Panc1 (cell line): Measurements from ENCODE around the gene HLA-A. TPM values are rescaled to one million over a fixed set of nuclear protein-coding genes. Genes with fewer than 3 reads are reported as not detected.

Source experiments
- ATAC-seq: fragments of 200-7000 bp; cut with Tn5 transposase; 2 replicates; pipeline ENCODE4 v1.9.1; 2020; ENCODE audit warnings: mild to moderate bottlenecking, moderate library complexity
- BruUV-seq: library from RNA; stranded (reverse); fragments of 400-500 nt; replicated peaks from 2 replicates; lab custom pipeline; 2021; lab: Mats Ljungman, UMichigan
- CTCF ChIA-PET: fragments of 300-600 bp; sonication (Branson Sonifier 250); formaldehyde crosslinking; loops from one replicate; lab custom pipeline; 2022; ENCODE audit warnings: antibody characterized with exemption; lab: Charles Lee
- POLR2A ChIA-PET: fragments of 300-600 bp; sonication (Branson Sonifier 250); formaldehyde crosslinking; loops from one replicate; lab custom pipeline; 2022; ENCODE audit warnings: antibody characterized with exemption; lab: Charles Lee
- DNase-seq: peaks from one replicate; pipeline ENCODE4 v3.0.0-alpha.2; 2010; ENCODE audit warnings: low read depth, low spot score
- H3K27ac ChIP-seq: 2 replicates; pipeline ENCODE4 v1.5.1; 2011; ENCODE audit warnings: mild to moderate bottlenecking, low read length, inconsistent platforms
- H3K27me3 ChIP-seq: fragments of 200-500 bp; sonication (Bioruptor generic); 2 replicates; pipeline ENCODE4 v1.6.0; 2014; ENCODE audit warnings: low read length, inconsistent platforms; ENCODE audit not compliant: control insufficient read depth, insufficient read depth
- H3K36me3 ChIP-seq: fragments of 200-500 bp; sonication (Bioruptor generic); 2 replicates; pipeline ENCODE4 v1.5.1; 2014; ENCODE audit warnings: inconsistent platforms, mild to moderate bottlenecking, low read length, moderate library complexity; ENCODE audit not compliant: control insufficient read depth, insufficient read depth
- H3K4me1 ChIP-seq: 2 replicates; pipeline ENCODE4 v1.5.1; 2011; ENCODE audit warnings: inconsistent platforms, mild to moderate bottlenecking, low read length, moderate library complexity; ENCODE audit not compliant: control insufficient read depth, insufficient read depth
- H3K4me3 ChIP-seq, 2 experiments: 2 replicates each; pipeline ENCODE4 v1.5.1; 2011 to 2012; ENCODE audit warnings: low read depth in 2 of 2, low read length in 2 of 2, mild to moderate bottlenecking in 2 of 2, inconsistent platforms in 1 of 2, moderate library complexity in 1 of 2
- H3K9me3 ChIP-seq: fragments of 200-500 bp; sonication (Bioruptor generic); 2 replicates; pipeline ENCODE4 v1.5.1; 2014; ENCODE audit warnings: low read depth, mild to moderate bottlenecking, inconsistent platforms, low read length, moderate library complexity; ENCODE audit not compliant: control insufficient read depth, insufficient read depth
- CTCF ChIP-seq: fragments of 450-650 bp; IDR thresholded peaks from 2 replicates; pipeline ENCODE4 v1.5.1; 2017; ENCODE audit warnings: mild to moderate bottlenecking
- POLR2AphosphoS5 ChIP-seq: IDR thresholded peaks from 2 replicates; pipeline ENCODE4 v1.6.1; 2012; ENCODE audit warnings: mild to moderate bottlenecking, low read depth, low read length, moderate library complexity
- REST ChIP-seq, 2 experiments: IDR thresholded peaks; 2 replicates each; pipeline ENCODE4 v1.6.1; 2011 to 2012; ENCODE audit warnings: low read depth in 2 of 2, control low read depth in 1 of 2, low read length in 1 of 2, mild to moderate bottlenecking in 1 of 2, moderate library complexity in 1 of 2; ENCODE audit not compliant: insufficient read depth in 1 of 2
- SIN3A ChIP-seq: IDR thresholded peaks from 2 replicates; pipeline ENCODE4 v1.6.1; 2012; ENCODE audit warnings: low read depth, mild to moderate bottlenecking, low read length, moderate library complexity, borderline replicate concordance; ENCODE audit not compliant: insufficient read depth
- TCF7L2 ChIP-seq: IDR thresholded peaks from 2 replicates; pipeline ENCODE4 v1.6.1; 2011; ENCODE audit warnings: mild to moderate bottlenecking, low read depth, low read length, inconsistent platforms
- in situ Hi-C: cut with HindIII; loops from 2 replicates; pipeline ENCODE4 v1.10.0; 2016; ENCODE audit warnings: low sequenced_read_pairs, low pct_unique_long_range_greater_than_20kb
- intact Hi-C: fragments of 100-400 bp; cut with micrococcal nuclease; formaldehyde crosslinking; loops from one replicate; pipeline ENCODE4 v1.10.0; 2022; ENCODE audit not compliant: unreplicated experiment
- total RNA-seq: library from RNA; stranded (reverse); gene quantifications from one replicate; pipeline ENCODE4 v1.2.1, GENCODE V29; 2021; ENCODE audit not compliant: unreplicated experiment

Gene HLA-A
- total RNA-seq, 1 experiment from 2014 or later = 397 TPM

GRCh38 chr6:29933955-29934354, 8.4 kb upstream of the HLA-A start:
- no peaks in the 10 kb centered on the region for H3K27me3 ChIP-seq
- CTCF ChIA-PET = no interaction called here
- no peaks in the 10 kb centered on the region for H3K36me3 ChIP-seq
- H3K9me3 ChIP-seq = no peaks in the 10 kb centered on the region
- in situ Hi-C loops (no loop called here), intact Hi-C loops (no loop called here)
- DNase-seq (no peak), ATAC-seq (no peak)
- POLR2A ChIA-PET = no interaction called here
- no TSS peak for BruUV-seq
- no peaks in the 10 kb centered on the region for H3K4me1 ChIP-seq
- TF ChIP-seq POLR2AphosphoS5 = no peak
- H3K4me3 ChIP-seq = no peak overlapping the region
- H3K27ac ChIP-seq = no peak overlapping the region

- in situ Hi-C loops (no loop called here), intact Hi-C loops (no loop called here)
- no peak for ATAC-seq
- Histone ChIP-seq H3K36me3 (no peaks in the 10 kb centered on the region), H3K9me3 (no peaks in the 10 kb centered on the region), H3K27me3 (no peaks in the 10 kb centered on the region), H3K4me3 (no peak overlapping the region), H3K27ac (no peak overlapping the region), H3K4me1 (no peaks in the 10 kb centered on the region)
- no peak for DNase-seq
- ChIA-PET POLR2A (no interaction called here), CTCF (no interaction called here)
- no TSS peak for BruUV-seq
- TF ChIP-seq TCF7L2 = no peak
- TF ChIP-seq REST (IDR thresholded peaks at IDR 0.05; ENCODE audit: insufficient read depth in 1 of 2, low read depth in 2 of 2, low read length in 1 of 2) = no peak
- TF ChIP-seq CTCF = no peak
- no peak for TF ChIP-seq POLR2AphosphoS5
- no peak for TF ChIP-seq SIN3A
Measured at GRCh38 chr6:29935273-29935955, 6.9 kb upstream of the HLA-A start.

DNA sequence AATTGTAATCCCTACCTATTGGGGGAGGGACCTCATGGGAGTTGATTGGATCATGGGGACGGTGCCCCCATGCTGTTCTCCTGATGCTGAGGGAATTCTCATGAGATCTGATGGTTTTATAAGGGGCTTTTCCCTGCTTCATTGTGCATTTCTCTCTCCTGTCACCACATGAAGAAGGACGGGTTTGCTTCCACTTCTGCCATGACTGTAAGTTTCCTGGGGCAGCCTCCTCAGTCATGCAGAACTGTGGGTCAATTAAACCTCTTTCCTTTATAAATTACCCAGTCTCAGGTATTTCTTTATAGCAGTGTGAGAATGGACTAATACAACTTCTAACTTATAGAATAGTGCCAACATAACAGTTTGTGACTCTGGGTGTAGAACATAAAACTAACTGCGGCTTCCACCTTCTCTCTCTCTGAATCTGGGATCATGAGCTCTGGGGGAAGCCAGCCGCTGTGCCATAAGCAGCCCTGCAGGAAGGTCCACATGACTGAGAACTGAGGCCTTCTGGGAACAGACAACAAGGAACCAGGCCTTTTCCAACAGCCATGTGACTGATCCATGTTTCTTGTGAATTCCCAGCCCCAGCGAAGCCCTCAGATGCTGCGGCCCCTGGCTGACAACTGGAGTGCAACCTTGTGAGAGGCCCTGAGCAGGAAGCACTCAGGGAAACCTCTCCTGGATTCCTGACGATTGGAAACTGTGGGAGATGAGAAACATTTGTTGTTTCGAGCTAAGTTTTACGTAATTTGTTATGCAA, 3.4 kb upstream of the HLA-A start:
- intact Hi-C loops = no loop called here
- CTCF ChIA-PET = no interaction called here
- no peaks in the 10 kb centered on the region for H3K9me3 ChIP-seq
- H3K27me3 ChIP-seq = no peaks in the 10 kb centered on the region
- peaks cover 4% of the 10 kb centered on the region for H3K4me1 ChIP-seq
- ATAC-seq (no peak), DNase-seq (no peak)
- POLR2A ChIA-PET = no interaction called here
- no TSS peak for BruUV-seq
- TF ChIP-seq POLR2AphosphoS5 (no peak), CTCF (no peak), SIN3A (no peak), TCF7L2 (no peak), REST (IDR thresholded peaks at IDR 0.05; ENCODE audit: insufficient read depth in 1 of 2, low read depth in 2 of 2, low read length in 1 of 2) (no peak)
- in situ Hi-C loops = no loop called here
- no peak overlapping the region for H3K4me3 ChIP-seq
- H3K36me3 ChIP-seq = no peaks in the 10 kb centered on the region
- H3K27ac ChIP-seq = no peak overlapping the region
